DND-41 (cell line): ENCODE measurements around the gene H1-8.
A peak's percentile ranks its signal among the peaks of the same experiment; 100 is the strongest.

Experiments used
- ATAC-seq: fragments of 200-7000 bp; cut with Tn5 transposase; 3 replicates; pipeline ENCODE4 v1.9.1; 2021; ENCODE audit warnings: low read depth; ENCODE audit not compliant: insufficient read depth
- DNase-seq: peaks from one replicate; pipeline ENCODE4 v3.0.0-alpha.2; 2020
- H2AFZ ChIP-seq: 2 replicates; pipeline ENCODE4 v1.6.0; 2012; ENCODE audit warnings: low read depth, low read length
- H3K27ac ChIP-seq: 2 replicates; pipeline ENCODE4 v1.5.1; 2012; ENCODE audit warnings: low read length, inconsistent platforms
- H3K27me3 ChIP-seq: fragments of 200-600 bp; sonication (generic); 2 replicates; pipeline ENCODE4 v1.6.0; 2012; ENCODE audit warnings: low read length, mild to moderate bottlenecking, inconsistent platforms; ENCODE audit not compliant: insufficient read depth, poor library complexity
- H3K36me3 ChIP-seq: 2 replicates; pipeline ENCODE4 v1.5.1; 2012; ENCODE audit warnings: low read length, inconsistent platforms; ENCODE audit not compliant: insufficient read depth
- H3K4me1 ChIP-seq: 2 replicates; pipeline ENCODE4 v1.5.1; 2012; ENCODE audit warnings: mild to moderate bottlenecking, low read length; ENCODE audit not compliant: insufficient read depth
- H3K4me2 ChIP-seq: 2 replicates; pipeline ENCODE4 v1.6.0; 2012; ENCODE audit warnings: mild to moderate bottlenecking, moderate library complexity, low read length, inconsistent platforms; ENCODE audit not compliant: insufficient read depth
- H3K4me3 ChIP-seq, 2 experiments: fragments of 200-600 bp in 1 of 2; shearing (Covaris generic) in 1 of 2; 2 replicates each; pipeline ENCODE4 v1.5.1; 2012 to 2016; ENCODE audit warnings: inconsistent platforms in 2 of 2, low read length in 2 of 2, mild to moderate bottlenecking in 2 of 2, low read depth in 1 of 2, moderate library complexity in 1 of 2
- H3K79me2 ChIP-seq: 2 replicates; pipeline ENCODE4 v1.6.0; 2012; ENCODE audit warnings: low read length, inconsistent platforms; ENCODE audit not compliant: insufficient read depth
- H3K9ac ChIP-seq: 2 replicates; pipeline ENCODE4 v1.6.0; 2012; ENCODE audit warnings: low read depth, mild to moderate bottlenecking, inconsistent platforms, low read length, moderate library complexity
- H3K9me3 ChIP-seq: 2 replicates; pipeline ENCODE4 v1.5.1; 2012; ENCODE audit warnings: low read length, moderate library complexity, mild to moderate bottlenecking, inconsistent platforms; ENCODE audit not compliant: insufficient read depth, severe bottlenecking
- H4K20me1 ChIP-seq: 2 replicates; pipeline ENCODE4 v1.6.0; 2012; ENCODE audit warnings: low read length; ENCODE audit not compliant: insufficient read depth
- EZH2 ChIP-seq: IDR thresholded peaks from 3 replicates; pipeline ENCODE4 v1.6.1; 2012; ENCODE audit warnings: borderline replicate concordance, low read depth, mild to moderate bottlenecking, moderate library complexity, low read length, inconsistent platforms; ENCODE audit not compliant: severe bottlenecking
- TF ChIP-seq, protein P1 (sequence below): IDR thresholded peaks from 2 replicates; pipeline ENCODE4 v1.5.1; 2012; ENCODE audit warnings: borderline replicate concordance, low read length, moderate library complexity, mild to moderate bottlenecking; ENCODE audit not compliant: poor library complexity, severe bottlenecking; ENCODE audit errors: extremely low read depth

The H1-8 gene

DNA sequence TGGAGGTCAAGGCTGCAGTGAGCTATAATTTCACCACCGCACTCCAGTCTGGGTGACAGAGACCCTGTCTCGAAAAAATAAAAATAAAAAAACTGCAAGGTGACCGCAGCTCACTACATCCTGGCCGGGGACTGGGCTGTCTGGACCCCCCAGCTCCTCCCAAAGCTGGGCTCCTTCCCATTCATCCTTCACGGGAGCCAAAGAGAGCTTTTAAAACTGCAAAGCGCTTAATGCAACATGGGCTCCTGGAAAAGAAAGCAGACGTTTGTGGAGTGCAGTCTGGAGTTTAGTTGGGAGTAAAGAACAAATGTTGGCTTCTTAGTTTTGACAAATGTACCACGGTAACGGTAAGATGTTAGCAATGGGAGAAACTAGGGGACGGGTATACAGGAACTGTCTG, 51.4 kb downstream of the H1-8 start:
- H3K79me2 ChIP-seq: peaks cover 85% of the 10 kb centered on the region
- peaks cover 68% of the 10 kb centered on the region for H3K36me3 ChIP-seq
- no peak overlapping the region for H2AFZ ChIP-seq
- peak overlapping the region; percentile 57 for H3K4me2 ChIP-seq
- TF ChIP-seq, protein P1, sequence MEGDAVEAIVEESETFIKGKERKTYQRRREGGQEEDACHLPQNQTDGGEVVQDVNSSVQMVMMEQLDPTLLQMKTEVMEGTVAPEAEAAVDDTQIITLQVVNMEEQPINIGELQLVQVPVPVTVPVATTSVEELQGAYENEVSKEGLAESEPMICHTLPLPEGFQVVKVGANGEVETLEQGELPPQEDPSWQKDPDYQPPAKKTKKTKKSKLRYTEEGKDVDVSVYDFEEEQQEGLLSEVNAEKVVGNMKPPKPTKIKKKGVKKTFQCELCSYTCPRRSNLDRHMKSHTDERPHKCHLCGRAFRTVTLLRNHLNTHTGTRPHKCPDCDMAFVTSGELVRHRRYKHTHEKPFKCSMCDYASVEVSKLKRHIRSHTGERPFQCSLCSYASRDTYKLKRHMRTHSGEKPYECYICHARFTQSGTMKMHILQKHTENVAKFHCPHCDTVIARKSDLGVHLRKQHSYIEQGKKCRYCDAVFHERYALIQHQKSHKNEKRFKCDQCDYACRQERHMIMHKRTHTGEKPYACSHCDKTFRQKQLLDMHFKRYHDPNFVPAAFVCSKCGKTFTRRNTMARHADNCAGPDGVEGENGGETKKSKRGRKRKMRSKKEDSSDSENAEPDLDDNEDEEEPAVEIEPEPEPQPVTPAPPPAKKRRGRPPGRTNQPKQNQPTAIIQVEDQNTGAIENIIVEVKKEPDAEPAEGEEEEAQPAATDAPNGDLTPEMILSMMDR: no peak
- peaks cover 81% of the 10 kb centered on the region for H3K4me1 ChIP-seq
- no peaks in the 10 kb centered on the region for H3K27me3 ChIP-seq
- H3K9me3 ChIP-seq: no peaks in the 10 kb centered on the region
- peak overlapping the region; percentile 61 for H3K9ac ChIP-seq
- peak overlapping the region in 1 of 2 experiments; percentile 47; a peak in 2 of 4 replicates for H3K4me3 ChIP-seq
- ATAC-seq (no peak), DNase-seq (no peak)
- peaks cover 59% of the 10 kb centered on the region for H4K20me1 ChIP-seq
- peak overlapping the region; percentile 96 for H3K27ac ChIP-seq

DNA sequence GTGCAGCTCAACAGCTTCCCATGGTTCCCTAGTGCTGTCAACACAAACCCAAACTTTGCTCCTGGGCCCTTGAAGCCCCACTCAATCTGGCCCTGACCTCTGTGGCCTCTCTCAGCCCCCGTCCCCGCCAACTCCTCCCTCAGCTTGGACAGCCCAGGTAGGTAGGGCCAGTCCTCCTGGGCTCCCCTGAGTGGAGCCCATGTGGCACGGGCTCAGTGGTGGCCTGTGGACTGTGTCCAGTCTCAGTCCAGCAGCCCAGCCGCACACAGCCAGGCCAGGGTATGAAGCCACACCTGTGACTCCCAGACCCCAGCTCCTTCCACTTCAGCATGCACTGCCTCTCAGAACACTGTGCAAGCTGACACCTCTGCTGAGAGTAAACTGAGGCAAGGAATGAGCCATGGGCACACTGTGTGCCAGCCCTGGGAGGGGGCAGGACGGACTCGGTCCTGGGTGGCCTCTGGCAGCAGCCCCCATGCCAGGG, 52.0 kb downstream of the H1-8 start:
- TF ChIP-seq, protein P1: no peak
- TF ChIP-seq EZH2: no peak
- peaks cover 86% of the 10 kb centered on the region for H3K4me1 ChIP-seq
- peaks cover 62% of the 10 kb centered on the region for H4K20me1 ChIP-seq
- peak overlapping the region; percentile 61 for H3K9ac ChIP-seq
- DNase-seq (no peak), ATAC-seq (no peak)
- H3K4me3 ChIP-seq: peak overlapping the region in 1 of 2 experiments; percentile 35; a peak in 2 of 4 replicates
- H3K79me2 ChIP-seq: peaks cover 85% of the 10 kb centered on the region
- peaks cover 68% of the 10 kb centered on the region for H3K36me3 ChIP-seq
- peak overlapping the region; percentile 96 for H3K27ac ChIP-seq
- no peaks in the 10 kb centered on the region for H3K9me3 ChIP-seq
- no peak overlapping the region for H2AFZ ChIP-seq
- peak overlapping the region; percentile 57 for H3K4me2 ChIP-seq
- no peaks in the 10 kb centered on the region for H3K27me3 ChIP-seq

DNA sequence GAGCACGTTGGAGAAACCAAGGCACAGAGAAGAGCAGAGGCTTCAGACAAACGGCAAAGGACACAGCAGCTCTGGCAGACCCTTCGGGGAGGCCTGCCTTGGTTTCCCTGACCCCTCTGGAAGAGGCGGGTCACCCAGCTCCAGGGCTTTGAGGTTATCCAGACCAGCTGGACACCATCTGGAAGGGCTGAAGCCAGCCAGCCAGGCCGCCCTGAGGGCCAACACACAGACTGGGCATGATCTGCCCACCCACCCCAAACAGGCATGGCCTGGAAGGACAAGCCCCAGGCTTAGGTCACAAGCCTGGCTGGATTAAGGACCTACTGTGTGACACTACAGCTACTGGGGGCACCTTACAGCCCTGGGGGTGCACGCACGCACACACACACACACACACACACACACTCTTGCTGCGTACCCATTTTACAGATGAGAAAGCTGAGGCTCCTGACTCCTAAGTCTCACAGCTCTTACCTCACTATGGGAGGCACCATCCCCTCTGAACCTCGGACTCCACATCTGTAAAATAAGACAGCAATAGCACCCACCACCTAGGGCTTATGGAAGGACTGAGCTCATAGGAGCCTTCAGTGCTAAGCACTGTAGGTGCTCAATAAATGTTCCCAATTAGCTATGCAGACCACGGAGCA, 52.7 kb downstream of the H1-8 start:
- ATAC-seq (no peak), DNase-seq (no peak)
- Histone ChIP-seq H3K9ac (peak overlapping the region; percentile 61), H3K4me3 (peak overlapping the region in 1 of 2 experiments; percentile 35; a peak in 2 of 4 replicates), H3K27me3 (no peaks in the 10 kb centered on the region), H2AFZ (no peak overlapping the region), H3K4me2 (peak overlapping the region; percentile 57), H3K27ac (peak overlapping the region; percentile 96), H3K79me2 (peaks cover 85% of the 10 kb centered on the region), H3K4me1 (peaks cover 93% of the 10 kb centered on the region), H3K36me3 (peaks cover 68% of the 10 kb centered on the region), H4K20me1 (peaks cover 63% of the 10 kb centered on the region), H3K9me3 (no peaks in the 10 kb centered on the region)
- TF ChIP-seq, protein P1: no peak
- TF ChIP-seq EZH2: no peak
